HG02571 (cell line): ENCODE measurements around the gene ILRUN.
"Not testable (repeated sequence)": the region's sequence is repeated elsewhere in the genome, so short reads cannot be mapped to it uniquely, and the experiment has no call there.

ENCODE experiments used
- ATAC-seq: cut with Tn5 transposase; IDR thresholded peaks from one replicate; pipeline ENCODE4 v1.9.1; 2021; ENCODE audit warnings: mild to moderate bottlenecking, moderate library complexity; ENCODE audit not compliant: unreplicated experiment

ILRUN gene

DNA sequence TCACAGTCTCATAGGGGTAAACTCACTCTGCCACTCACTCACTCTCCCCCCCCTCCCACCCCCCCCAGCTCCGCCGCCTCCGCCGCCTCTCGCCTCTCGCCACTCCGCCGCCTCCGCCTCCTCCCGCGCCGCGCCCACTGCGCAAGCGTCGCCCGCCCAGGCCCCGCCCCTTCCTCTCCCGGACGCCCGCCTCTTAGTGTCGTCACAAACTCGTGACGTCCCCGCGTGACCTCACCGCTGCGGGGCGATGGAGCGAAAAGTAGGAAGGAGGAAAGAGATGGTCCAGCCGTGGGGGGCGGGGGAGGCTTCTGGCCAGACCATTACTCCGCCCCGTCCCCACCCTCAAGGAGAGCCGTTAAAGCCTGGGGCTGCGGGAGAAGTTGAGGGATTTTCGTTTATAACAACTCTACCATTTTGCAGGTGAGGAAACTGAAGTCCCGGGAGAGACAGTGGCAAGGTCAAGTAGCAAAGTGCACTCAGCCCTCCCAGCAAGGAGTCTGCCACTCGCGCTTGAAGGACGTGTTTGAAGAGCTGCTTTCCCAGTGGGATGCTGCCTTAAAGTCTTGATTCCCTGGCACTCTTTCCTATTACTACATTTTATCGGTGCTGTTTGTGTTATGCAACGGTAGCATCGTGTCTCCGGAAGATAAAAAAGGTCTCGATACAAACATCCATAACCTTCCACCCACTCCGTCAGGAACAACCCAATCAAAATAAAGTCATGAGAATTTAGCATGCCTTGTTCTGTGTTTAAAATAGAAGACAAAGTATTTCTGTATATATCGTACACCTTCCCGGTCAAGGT lies at the start of gene ILRUN:
Gene ILRUN, minus strand, starts transcription at position 29 of the 805 bp plus-strand sequence. CDS start 164 bp downstream, outside the sequence.
- peak; percentile 68 for ATAC-seq

GRCh38 chr6:34745277-34746103 lies 48.9 kb upstream of the ILRUN start:
- ATAC-seq, result no peak

DNA sequence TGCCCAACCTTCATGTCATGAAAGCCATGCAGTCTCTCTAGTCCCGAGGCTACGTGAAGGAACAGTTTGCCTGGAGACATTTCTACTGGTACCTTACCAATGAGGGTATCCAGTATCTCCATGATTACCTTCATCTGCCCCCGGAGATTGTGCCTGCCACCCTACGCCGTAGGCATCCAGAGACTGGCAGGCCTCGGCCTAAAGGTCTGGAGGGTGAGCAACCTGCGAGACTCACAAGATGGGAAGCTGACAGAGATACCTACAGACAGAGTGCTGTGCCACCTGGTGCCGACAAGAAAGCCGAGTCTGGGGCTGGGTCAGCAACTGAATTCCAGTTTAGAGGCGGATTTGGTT lies 47.7 kb upstream of the ILRUN start:
- ATAC-seq, result not testable (repeated sequence)

DNA sequence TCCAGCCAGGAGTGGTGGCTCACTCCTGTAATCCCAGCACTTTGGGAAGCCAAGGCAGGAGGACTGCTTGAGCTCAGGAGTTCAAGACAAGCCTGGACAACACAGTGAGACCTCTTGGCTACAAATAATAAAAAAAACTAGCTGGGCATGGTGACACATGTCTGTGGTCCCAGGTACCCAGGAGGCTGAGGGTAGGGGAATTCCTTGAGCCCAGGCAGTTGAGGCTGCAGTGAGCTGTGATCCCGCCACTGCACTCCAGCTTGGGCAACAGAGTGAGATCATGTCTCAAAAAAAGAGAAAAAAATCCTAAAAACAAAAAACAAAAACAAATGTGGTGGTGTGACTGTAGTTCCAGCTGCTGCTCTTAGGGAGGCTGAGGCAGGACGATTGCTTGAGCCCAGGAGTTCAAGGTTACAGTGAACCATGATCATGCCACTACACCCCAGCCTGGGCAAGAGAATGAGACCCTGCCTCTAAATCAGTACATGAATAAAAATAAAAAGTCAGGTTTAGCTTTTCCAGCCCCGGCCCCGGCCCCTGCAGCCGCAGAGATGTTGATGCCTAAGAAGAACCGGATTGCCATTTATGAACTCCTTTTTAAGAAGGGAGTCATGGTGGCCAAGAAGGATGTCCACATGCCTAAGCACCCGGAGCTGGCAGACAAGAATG lies 47.2 kb upstream of the ILRUN start:
- no peak for ATAC-seq

DNA sequence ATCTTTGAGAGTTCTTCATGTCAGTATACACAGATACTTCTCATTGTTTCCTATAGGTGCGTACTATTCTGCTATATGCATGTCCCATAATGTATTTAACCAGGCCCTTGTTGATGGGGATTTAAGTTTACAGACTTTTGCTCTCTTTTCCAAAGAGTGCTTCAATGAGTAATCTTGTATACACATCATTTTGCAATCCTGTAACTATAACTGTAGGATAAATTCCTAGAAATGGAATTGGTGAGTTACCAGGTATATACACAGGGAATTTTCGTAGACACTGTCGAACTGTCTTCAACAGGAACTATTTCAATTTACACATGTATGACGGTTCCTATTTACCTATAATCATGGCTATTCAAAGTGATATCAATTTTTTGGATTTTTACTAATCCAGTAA lies 45.5 kb upstream of the ILRUN start:
- no peak for ATAC-seq

DNA sequence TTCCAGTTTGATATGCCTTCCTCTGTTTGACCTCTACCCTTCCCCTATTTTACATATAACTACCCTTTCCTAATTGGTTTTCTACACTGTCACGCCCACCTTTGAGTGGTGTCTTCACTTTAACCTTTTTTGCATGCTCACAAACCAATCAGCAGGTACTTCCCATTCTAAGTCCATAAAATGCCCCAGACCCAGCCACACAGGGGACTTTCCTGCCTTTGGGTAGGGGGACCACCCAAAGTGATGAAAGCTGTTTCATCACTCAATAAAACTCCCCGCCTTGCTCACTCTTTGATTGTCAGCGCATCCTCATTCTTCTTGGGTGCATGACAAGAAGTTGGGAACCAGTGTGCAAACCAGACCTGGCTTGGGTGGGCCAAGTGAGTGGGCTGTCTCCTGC lies 40.3 kb upstream of the ILRUN start:
- ATAC-seq, result no peak

GRCh38 chr6:34731393-34732060 lies 35.0 kb upstream of the ILRUN start:
- no peak for ATAC-seq

DNA sequence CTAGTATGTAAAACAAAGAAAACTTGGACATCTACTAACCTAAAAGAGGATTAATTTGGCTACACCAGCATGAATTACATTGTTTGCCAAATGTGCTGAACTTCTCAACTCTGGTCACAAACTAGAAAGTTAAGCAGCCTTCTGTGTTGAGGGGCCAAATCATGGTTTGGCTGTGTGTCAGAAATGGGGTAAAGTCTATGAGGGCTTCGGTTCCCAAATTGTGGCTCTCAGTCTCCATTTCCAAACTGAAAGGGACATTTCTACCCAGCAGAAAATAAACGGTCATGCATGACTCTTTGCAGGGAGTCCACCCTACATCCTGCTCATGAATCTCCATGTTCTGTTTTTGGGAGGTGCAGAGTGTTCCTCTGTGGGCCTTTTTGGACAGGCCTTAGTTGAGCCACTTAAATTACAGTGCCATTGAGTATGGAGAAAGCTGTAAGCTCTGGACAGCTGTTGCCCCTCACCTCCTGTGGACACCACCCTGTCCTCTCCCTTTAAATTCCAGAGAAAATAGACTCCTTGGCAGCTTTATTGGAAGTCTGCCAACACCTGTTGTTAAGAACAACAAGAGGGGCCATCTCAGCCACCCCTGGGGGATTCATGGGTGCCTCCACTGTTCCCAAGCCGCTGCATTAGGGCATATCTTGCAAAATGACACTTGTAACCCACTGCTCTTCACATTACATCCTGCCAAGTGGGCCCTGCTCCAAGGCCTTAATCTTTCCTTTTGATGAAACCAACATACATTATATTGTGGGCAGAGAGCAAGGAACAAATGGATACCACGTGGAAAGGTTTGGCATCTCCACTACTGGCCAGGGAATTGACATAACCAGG lies 33.3 kb upstream of the ILRUN start:
- no peak for ATAC-seq

GRCh38 chr6:34726055-34726454 lies 29.5 kb upstream of the ILRUN start:
- ATAC-seq, result no peak

- ATAC-seq, result no peak
Measured at GRCh38 chr6:34723203-34723602, 26.6 kb upstream of the ILRUN start.

- ATAC-seq, result no peak
Measured at GRCh38 chr6:34722451-34722850, 25.9 kb upstream of the ILRUN start.

- not testable (repeated sequence) for ATAC-seq
Measured at GRCh38 chr6:34720160-34720559, 23.6 kb upstream of the ILRUN start.

DNA sequence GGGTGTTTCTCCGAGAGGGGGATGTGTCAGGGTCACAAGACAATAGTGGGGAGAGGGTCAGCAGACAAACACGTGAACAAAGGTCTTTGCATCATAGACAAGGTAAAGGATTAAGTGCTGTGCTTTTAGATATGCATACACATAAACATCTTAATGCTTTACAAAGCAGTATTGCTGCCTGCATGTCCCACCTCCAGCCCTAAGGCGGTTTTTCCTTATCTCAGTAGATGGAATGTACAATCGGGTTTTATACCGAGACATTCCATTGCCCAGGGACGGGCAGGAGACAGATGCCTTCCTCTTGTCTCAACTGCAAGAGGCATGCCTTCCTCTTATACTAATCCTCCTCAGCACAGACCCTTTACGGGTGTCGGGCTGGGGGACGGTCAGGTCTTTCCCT lies 23.1 kb upstream of the ILRUN start:
- ATAC-seq, result not testable (repeated sequence)

DNA sequence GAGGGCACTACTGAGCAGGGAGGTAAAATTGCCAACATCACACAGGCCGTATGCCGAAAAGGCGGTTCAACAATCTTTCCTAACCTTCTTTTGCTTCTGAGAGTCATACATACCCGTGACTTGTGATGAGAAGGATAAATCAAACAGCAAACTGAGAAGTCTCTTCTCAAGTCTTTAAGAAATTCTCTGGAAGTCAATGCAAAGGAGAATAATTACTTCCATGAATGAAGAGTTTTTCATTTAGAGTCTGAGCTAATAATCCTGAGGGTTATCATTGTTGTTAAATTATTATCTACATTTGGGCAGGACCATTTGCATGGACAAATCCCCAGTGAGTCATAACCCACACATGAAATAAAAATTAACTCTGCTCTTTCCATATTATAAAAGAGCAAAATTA lies 22.4 kb upstream of the ILRUN start:
- no peak for ATAC-seq

- ATAC-seq, result no peak
Measured at GRCh38 chr6:34717466-34717865, 20.9 kb upstream of the ILRUN start.

DNA sequence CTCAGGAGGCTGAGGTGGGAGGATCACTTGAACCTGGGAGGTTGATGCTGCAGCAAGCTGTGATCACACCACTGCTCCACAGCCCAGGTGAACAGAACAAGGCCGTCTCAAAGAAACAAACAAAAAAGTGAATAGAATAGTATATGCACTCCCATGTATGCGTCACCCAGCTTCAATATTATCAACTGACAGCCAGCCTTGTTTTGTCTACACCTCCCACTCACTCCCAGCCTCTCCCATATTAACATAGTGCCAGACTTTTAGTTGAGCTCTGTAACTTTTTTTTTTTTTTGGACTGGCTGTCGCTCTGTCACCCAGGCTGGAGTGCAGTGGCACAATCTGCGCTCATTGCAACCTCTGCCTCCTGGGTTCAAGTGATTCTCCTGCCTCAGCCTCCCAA lies 18.1 kb upstream of the ILRUN start:
- no peak for ATAC-seq

GRCh38 chr6:34712881-34713280 lies 16.3 kb upstream of the ILRUN start:
- ATAC-seq, result not testable (repeated sequence)

DNA sequence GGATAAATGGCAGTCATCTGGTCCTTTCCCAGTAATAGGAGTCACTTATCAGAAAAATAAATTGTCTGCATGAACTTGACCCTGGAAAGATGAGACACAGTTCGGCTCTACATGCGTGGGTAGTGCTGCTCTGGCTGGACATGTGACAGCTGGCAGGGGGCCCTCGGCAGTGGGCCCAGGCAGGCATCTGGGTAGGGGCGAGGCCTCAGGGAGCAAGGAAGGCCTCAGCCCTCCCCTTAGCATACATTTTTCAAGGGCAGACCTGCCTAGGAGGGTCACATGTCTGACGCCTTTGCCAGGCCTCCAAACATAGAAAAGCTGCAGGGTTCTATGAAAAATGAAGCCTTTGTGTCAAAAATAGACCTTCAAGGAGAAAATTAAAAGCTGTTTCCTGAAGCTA lies 12.8 kb upstream of the ILRUN start:
- no peak for ATAC-seq

GRCh38 chr6:34705241-34705640 lies 8.7 kb upstream of the ILRUN start:
- ATAC-seq, result no peak

GRCh38 chr6:34701199-34701598 lies 4.6 kb upstream of the ILRUN start:
- ATAC-seq, result no peak
